GM19043 (cell line): ENCODE data around the gene CMC1.
"Not testable (repeated sequence)": the region's sequence is repeated elsewhere in the genome, so short reads cannot be mapped to it uniquely, and the experiment has no call there.

Source experiments
- ATAC-seq: cut with Tn5 transposase; IDR thresholded peaks from one replicate; pipeline ENCODE4 v1.9.1; 2021; ENCODE audit warnings: low read depth; ENCODE audit not compliant: unreplicated experiment

Gene CMC1

GRCh38 chr3:28243424-28244106, 2.1 kb downstream of the CMC1 start:
- ATAC-seq, result no peak

GRCh38 chr3:28244491-28244890, 3.1 kb downstream of the CMC1 start:
- no peak for ATAC-seq

GRCh38 chr3:28247286-28247685, 5.9 kb downstream of the CMC1 start:
- ATAC-seq, result no peak

- no peak for ATAC-seq
Measured at GRCh38 chr3:28250999-28251398, 9.6 kb downstream of the CMC1 start.

- ATAC-seq, result no peak
Measured at GRCh38 chr3:28252001-28252431, 10.6 kb downstream of the CMC1 start.

- ATAC-seq, result no peak
Measured at GRCh38 chr3:28253040-28253715, 11.8 kb downstream of the CMC1 start.

GRCh38 chr3:28262001-28262400, 20.6 kb downstream of the CMC1 start:
- no peak for ATAC-seq

GRCh38 chr3:28265641-28266040, 24.2 kb downstream of the CMC1 start:
- ATAC-seq, result no peak

GRCh38 chr3:28267984-28268849, 26.8 kb downstream of the CMC1 start:
- ATAC-seq, result no peak

GRCh38 chr3:28268989-28269388, 27.6 kb downstream of the CMC1 start:
- ATAC-seq, result no peak

GRCh38 chr3:28269884-28270283, 28.5 kb downstream of the CMC1 start:
- ATAC-seq, result not testable (repeated sequence)

GRCh38 chr3:28273837-28274236, 32.4 kb downstream of the CMC1 start:
- no peak for ATAC-seq

- ATAC-seq, result no peak
Measured at GRCh38 chr3:28278918-28279317, 37.5 kb downstream of the CMC1 start.

GRCh38 chr3:28279770-28280169, 38.4 kb downstream of the CMC1 start:
- ATAC-seq, result no peak

- ATAC-seq, result no peak
Measured at GRCh38 chr3:28280781-28281180, 39.4 kb downstream of the CMC1 start.

- ATAC-seq, result peak; percentile 84
Measured at GRCh38 chr3:28286595-28286994, 45.2 kb downstream of the CMC1 start.

GRCh38 chr3:28287046-28287445, 45.6 kb downstream of the CMC1 start:
- no peak for ATAC-seq

GRCh38 chr3:28290863-28291300, 49.5 kb downstream of the CMC1 start:
- ATAC-seq, result no peak

GRCh38 chr3:28291577-28291976, 50.2 kb downstream of the CMC1 start:
- no peak for ATAC-seq

GRCh38 chr3:28292622-28293021, 51.2 kb downstream of the CMC1 start:
- ATAC-seq, result no peak

- no peak for ATAC-seq
Measured at GRCh38 chr3:28294667-28295413, 53.4 kb downstream of the CMC1 start.
